HepG2 (cell line): Measurements from ENCODE around the gene SLC35D2. TPM values are rescaled to one million over a fixed set of nuclear protein-coding genes. Genes with fewer than 3 reads are reported as not detected.

Experiments
- ATAC-seq: fragments of 200-7000 bp; cut with Tn5 transposase; 3 replicates; pipeline ENCODE4 v1.9.1; 2020; ENCODE audit warnings: mild to moderate bottlenecking, moderate library complexity
- BruUV-seq: library from RNA; stranded (reverse); fragments of 400-500 nt; replicated peaks from 2 replicates; lab custom pipeline; 2021; lab: Mats Ljungman, UMichigan
- CTCF ChIA-PET: fragments of 300-600 bp; formaldehyde crosslinking; extraction: SDS; loops from one replicate; lab custom pipeline; 2021; ENCODE audit warnings: low total read pairs, inconsistent platforms, low intra/inter-chr PET ratio; lab: Yijun Ruan, JAX
- POLR2A ChIA-PET: fragments of 350-600 bp; sonication (Branson Sonifier 250); formaldehyde crosslinking; loops from one replicate; lab custom pipeline; 2020; ENCODE audit warnings: antibody characterized with exemption, inconsistent platforms; lab: Yijun Ruan, JAX
- DNase-seq: peaks from one replicate; pipeline ENCODE4 v3.0.0-alpha.2; 2015; ENCODE audit warnings: low spot score
- FAIRE-seq: peaks from 3 replicates; lab custom pipeline; 2011; peaks lifted over from hg19 to GRCh38; lab: Jason Lieb, UNC
- H2AFZ ChIP-seq: one replicate; pipeline ENCODE4 v1.6.1; 2011; ENCODE audit warnings: low read length, inconsistent platforms
- H3K27ac ChIP-seq: fragments of 300-600 bp; 3 replicates; pipeline ENCODE4 v1.8.0; 2011; ENCODE audit warnings: mixed run types, mild to moderate bottlenecking, mixed read lengths, low read length, inconsistent platforms; ENCODE audit not compliant: insufficient read depth; ENCODE audit errors: extremely low read length
- H3K27me3 ChIP-seq, 2 experiments: fragments of 200-600 bp in 1 of 2; 2 replicates in 1 of 2; 3 replicates in 1 of 2; pipeline versions ENCODE4 v1.6.0 to v1.8.0; 2011; ENCODE audit warnings: low read length in 2 of 2, mild to moderate bottlenecking in 2 of 2, moderate library complexity in 2 of 2, inconsistent platforms in 1 of 2; ENCODE audit not compliant: insufficient read depth in 2 of 2, control insufficient read depth in 1 of 2
- H3K36me3 ChIP-seq, 2 experiments: fragments of 200-600 bp in 1 of 2; replicated peaks in 1 of 2; 2 replicates in 1 of 2; 3 replicates in 1 of 2; pipeline versions ENCODE4 v1.5.1 to v1.8.0; 2011; ENCODE audit warnings: low read length in 2 of 2, inconsistent platforms in 1 of 2; ENCODE audit not compliant: insufficient read depth in 2 of 2, control insufficient read depth in 1 of 2
- H3K4me1 ChIP-seq: 2 replicates; pipeline ENCODE4 v1.5.1; 2012; ENCODE audit warnings: low read length, inconsistent platforms; ENCODE audit not compliant: insufficient read depth
- H3K4me2 ChIP-seq: 2 replicates; pipeline ENCODE4 v1.6.0; 2011; ENCODE audit warnings: low read depth, low read length, inconsistent platforms
- H3K4me3 ChIP-seq, 3 experiments: fragments of 200-600 bp in 1 of 3; sonication (generic), shearing (Covaris generic) in 1 of 3; replicated peaks in 1 of 3; 2 replicates each; pipeline ENCODE4 v1.5.1; 2011 to 2016; ENCODE audit warnings: low read length in 3 of 3, inconsistent platforms in 2 of 3, low read depth in 2 of 3, mild to moderate bottlenecking in 2 of 3, control low read depth in 1 of 3, mixed read lengths in 1 of 3; ENCODE audit not compliant: insufficient read depth in 1 of 3
- H3K79me2 ChIP-seq: one replicate; pipeline ENCODE4 v1.6.1; 2011; ENCODE audit warnings: low read length, inconsistent platforms; ENCODE audit not compliant: insufficient read depth
- H3K9ac ChIP-seq: 2 replicates; pipeline ENCODE4 v1.6.0; 2011; ENCODE audit warnings: mild to moderate bottlenecking, low read depth, low read length, inconsistent platforms; ENCODE audit not compliant: insufficient read depth
- H3K9me3 ChIP-seq: 2 replicates; pipeline ENCODE4 v1.5.1; 2012; ENCODE audit warnings: mild to moderate bottlenecking, low read length
- H4K20me1 ChIP-seq: 2 replicates; pipeline ENCODE4 v1.6.0; 2011; ENCODE audit warnings: inconsistent platforms, mild to moderate bottlenecking, low read length, moderate library complexity; ENCODE audit not compliant: insufficient read depth
- ATF4 ChIP-seq, 2 experiments: fragments of 450-650 bp in 1 of 2; sonication (generic) in 1 of 2; formaldehyde crosslinking; IDR thresholded peaks; 2 replicates each; pipeline versions ENCODE4 v1.5.0 to v1.8.0; 2020 to 2022; ENCODE audit warnings: mild to moderate bottlenecking in 1 of 2, missing genetic modification reagents in 1 of 2
- ATF7-NPFF ChIP-seq: sonication (generic); formaldehyde crosslinking; IDR thresholded peaks from 2 replicates; pipeline ENCODE4 v1.8.1; 2023; ENCODE audit warnings: mild to moderate bottlenecking, low read depth, missing genetic modification reagents, moderate library complexity
- ATRX ChIP-seq: sonication (generic); formaldehyde crosslinking; IDR thresholded peaks from 2 replicates; pipeline ENCODE4 v1.4.0; 2020; ENCODE audit warnings: missing genetic modification reagents, borderline replicate concordance
- CEBPB ChIP-seq: IDR thresholded peaks from 2 replicates; pipeline ENCODE4 v1.6.1; 2011; ENCODE audit warnings: low read depth, low read length, improper control_type of control experiment, borderline replicate concordance
- CEBPG ChIP-seq: IDR thresholded peaks from 2 replicates; pipeline ENCODE4 v1.6.1; 2016
- RBFOX2 ChIP-seq: fragments of 200-400 bp; formaldehyde crosslinking; IDR thresholded peaks from 2 replicates; pipeline ENCODE4 v1.6.1; 2017; ENCODE audit warnings: low read depth, mild to moderate bottlenecking, low read length
- SOX5 ChIP-seq: IDR thresholded peaks from 2 replicates; pipeline ENCODE4 v1.6.1; 2016; ENCODE audit warnings: borderline replicate concordance
- ZNF362 ChIP-seq: sonication (generic); formaldehyde crosslinking; IDR thresholded peaks from 2 replicates; pipeline ENCODE4 v1.4.0; 2020; ENCODE audit warnings: missing genetic modification reagents, mild to moderate bottlenecking, borderline replicate concordance
- ZNF770 ChIP-seq: sonication (generic); formaldehyde crosslinking; IDR thresholded peaks from 2 replicates; pipeline ENCODE4 v1.5.0; 2020; ENCODE audit warnings: mild to moderate bottlenecking, missing genetic modification reagents
- WGBS: methylation state at CpG from one replicate; pipeline ENCODE4 v1.1.6; 2017; ENCODE audit warnings: low lambda C conversion rate; 5-methylcytosine and 5-hydroxymethylcytosine counted together
- in situ Hi-C: cut with HindIII; loops from 2 replicates; pipeline ENCODE4 v1.10.0; 2017; ENCODE audit warnings: low pct_unique_long_range_greater_than_20kb; ENCODE audit not compliant: extremely low pct_ligation_motif_present
- intact Hi-C: fragments of 100-400 bp; cut with micrococcal nuclease; formaldehyde crosslinking; loops from one replicate; pipeline ENCODE4 v1.10.0; 2022; ENCODE audit not compliant: unreplicated experiment
- polyA plus RNA-seq, 8 experiments: library from polyadenylated mRNA; depleted of rRNA in 3 of 8; stranded (reverse) in 7 of 8; unstranded in 1 of 8; fragments of >200 nt; fragmentation: Illumina TruSeq in 4 of 8; extraction: Trizol in 4 of 8; gene quantifications; 2 replicates each; pipeline versions ENCODE4 v1.2.1 to v1.2.3, GENCODE V29; 2011 to 2016; ENCODE audit warnings: low read depth in 4 of 8, missing spikeins in 1 of 8, mixed read lengths in 1 of 8; ENCODE audit not compliant: insufficient read depth in 1 of 8
- total RNA-seq, 5 experiments: library from RNA; depleted of rRNA; stranded (reverse); fragments of >200 nt; fragmentation: Illumina TruSeq; extraction: Trizol; gene quantifications; 2 replicates each; pipeline ENCODE4 v1.2.3, GENCODE V29; 2016; ENCODE audit warnings: low read depth in 1 of 5
- TF ChIP-seq, protein P1 (sequence below): IDR thresholded peaks from 2 replicates; pipeline ENCODE4 v1.6.1; 2016; ENCODE audit warnings: mild to moderate bottlenecking, missing biosample characterization, missing genetic modification reagents

The SLC35D2 gene
- total and polyA plus RNA-seq, 2 of the 13 experiments (the other 11 are each of a cell fraction or from before 2014, with no cell fraction given) = 96.2 to 103 TPM

DNA sequence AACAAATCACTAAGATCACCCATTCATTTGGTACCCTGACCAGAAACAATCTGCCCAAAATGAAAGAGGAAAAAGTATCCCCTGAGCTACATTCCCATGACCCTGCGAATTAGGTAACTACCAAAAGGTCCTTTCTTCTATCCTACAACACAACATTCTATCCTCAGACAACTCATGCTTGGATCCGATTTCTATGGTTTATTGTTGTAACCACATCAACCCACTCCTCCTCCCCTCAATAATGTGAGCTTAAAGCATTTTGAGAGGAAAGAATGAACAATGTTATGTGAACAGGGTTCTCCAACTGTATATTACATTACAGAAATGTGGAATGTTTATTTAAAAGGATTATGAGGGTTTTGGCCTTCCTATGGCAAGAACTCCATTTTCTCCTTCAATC, 4.0 kb downstream of the SLC35D2 start:
- DNase-seq = no peak
- H3K4me2 ChIP-seq = peak overlapping the region; percentile 42
- H3K4me1 ChIP-seq = peaks cover 66% of the 10 kb centered on the region
- in situ Hi-C loops = no loop called here
- POLR2A ChIA-PET = interaction anchor here (0.9 to 4.7 kb wide), 5 partner anchors 12 to 187 kb away, joined by 4 to 25 read pairs (median 7); partner anchors contain the start of gene HABP4
- 95% methylated on average over 2 of the region's 2 CpGs for WGBS
- peaks cover 34% of the 10 kb centered on the region for H4K20me1 ChIP-seq
- no peak for FAIRE-seq
- H3K4me3 ChIP-seq = 0 out of 6 replicates have a peak overlapping the region, but pooled peaks of 1 of the 3 experiments have one; percentile 1
- H2AFZ ChIP-seq = no peak overlapping the region
- peaks cover 5 to 20% of the 10 kb centered on the region in 2 experiments for H3K36me3 ChIP-seq
- BruUV-seq = no TSS peak
- intact Hi-C loops = no loop called here
- H3K9ac ChIP-seq = no peak overlapping the region
- no peak for ATAC-seq
- H3K27ac ChIP-seq = peak overlapping the region; percentile 16
- TF ChIP-seq ATF7-NPFF (CRISPR knock-in tag) = no peak
- 0 out of 2 replicates have a peak, but pooled peaks have one; percentile 26 for TF ChIP-seq RBFOX2
- TF ChIP-seq, all 625 proteins: peak for 1
- H3K79me2 ChIP-seq = peaks cover 75% of the 10 kb centered on the region
- CTCF ChIA-PET = no interaction called here
- H3K9me3 ChIP-seq = no peaks in the 10 kb centered on the region
- H3K27me3 ChIP-seq = no peaks in the 10 kb centered on the region; a peak in 1 of 5 replicates

DNA sequence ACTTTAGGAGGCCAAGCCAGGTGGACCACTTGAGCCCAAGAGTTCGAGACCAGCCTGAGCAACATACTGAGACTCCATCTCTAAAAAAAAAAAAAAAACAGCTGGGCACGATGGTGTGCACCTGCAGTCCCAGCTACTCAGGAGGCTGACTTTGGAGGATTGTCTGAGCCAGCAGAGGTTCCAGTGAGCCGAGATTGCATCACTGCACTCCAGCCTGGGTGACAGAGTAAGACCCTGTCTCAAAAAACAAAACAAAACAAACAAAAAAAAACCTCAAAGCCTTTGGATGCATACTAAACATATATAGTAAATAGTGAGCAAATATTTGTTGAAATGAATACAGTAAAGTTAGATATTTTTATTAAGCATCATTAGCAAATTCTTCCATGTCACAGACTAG, 5.3 kb downstream of the SLC35D2 start:
- ATAC-seq = no peak
- in situ Hi-C loops (no loop called here), intact Hi-C loops (no loop called here)
- DNase-seq = no peak
- Histone ChIP-seq H3K4me2 (peak overlapping the region; percentile 62), H4K20me1 (peaks cover 37% of the 10 kb centered on the region), H3K9ac (no peak overlapping the region), H3K27ac (peak overlapping the region; percentile 51), H3K36me3 (peaks cover 5 to 20% of the 10 kb centered on the region in 2 experiments), H3K4me3 (no peak overlapping the region), H2AFZ (no peak overlapping the region), H3K27me3 (no peaks in the 10 kb centered on the region; a peak in 1 of 5 replicates), H3K9me3 (no peaks in the 10 kb centered on the region), H3K79me2 (peaks cover 79% of the 10 kb centered on the region), H3K4me1 (peaks cover 65% of the 10 kb centered on the region)
- WGBS = 50% methylated on average over 3 of the region's 3 CpGs
- CTCF ChIA-PET = no interaction called here
- TF ChIP-seq, protein P1, sequence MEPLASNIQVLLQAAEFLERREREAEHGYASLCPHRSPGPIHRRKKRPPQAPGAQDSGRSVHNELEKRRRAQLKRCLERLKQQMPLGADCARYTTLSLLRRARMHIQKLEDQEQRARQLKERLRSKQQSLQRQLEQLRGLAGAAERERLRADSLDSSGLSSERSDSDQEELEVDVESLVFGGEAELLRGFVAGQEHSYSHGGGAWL = no peak
- peak; percentile 85 for TF ChIP-seq CEBPG (CRISPR knock-in tag)
- no peak for TF ChIP-seq ATRX
- TF ChIP-seq CEBPB = 0 out of 2 replicates have a peak, but pooled peaks have one; percentile 39
- peak; percentile 85 for TF ChIP-seq ZNF770 (CRISPR knock-in tag)
- TF ChIP-seq ATF4 (CRISPR knock-in tag; IDR thresholded peaks at IDR 0.05) = peak in 1 of 2 experiments; percentile 80; a peak in 2 of 4 replicates
- TF ChIP-seq ZNF362 (CRISPR knock-in tag) = 0 out of 2 replicates have a peak, but pooled peaks have one; percentile 23
- TF ChIP-seq SOX5 (CRISPR knock-in tag) = 0 out of 2 replicates have a peak, but pooled peaks have one; percentile 9
- POLR2A ChIA-PET = interaction anchor here (1.4 to 1.9 kb wide), 7 partner anchors 9 to 72 kb away, joined by 3 to 15 read pairs (median 6); partner anchors contain the start of gene HABP4
- BruUV-seq = no TSS peak
- no peak for FAIRE-seq
